ENCODE data around the gene CEP19. TPM values are rescaled to one million over a fixed set of nuclear protein-coding genes. Genes with fewer than 3 reads are reported as not detected.
"Not testable (repeated sequence)": the region's sequence is repeated elsewhere in the genome, so short reads cannot be mapped to it uniquely, and the experiment has no call there.

CEP19 gene
- total RNA-seq, 4 donors from 2014 or later, result 0.63 to 1.4 (median 1.1) TPM; not detected in 1

DNA sequence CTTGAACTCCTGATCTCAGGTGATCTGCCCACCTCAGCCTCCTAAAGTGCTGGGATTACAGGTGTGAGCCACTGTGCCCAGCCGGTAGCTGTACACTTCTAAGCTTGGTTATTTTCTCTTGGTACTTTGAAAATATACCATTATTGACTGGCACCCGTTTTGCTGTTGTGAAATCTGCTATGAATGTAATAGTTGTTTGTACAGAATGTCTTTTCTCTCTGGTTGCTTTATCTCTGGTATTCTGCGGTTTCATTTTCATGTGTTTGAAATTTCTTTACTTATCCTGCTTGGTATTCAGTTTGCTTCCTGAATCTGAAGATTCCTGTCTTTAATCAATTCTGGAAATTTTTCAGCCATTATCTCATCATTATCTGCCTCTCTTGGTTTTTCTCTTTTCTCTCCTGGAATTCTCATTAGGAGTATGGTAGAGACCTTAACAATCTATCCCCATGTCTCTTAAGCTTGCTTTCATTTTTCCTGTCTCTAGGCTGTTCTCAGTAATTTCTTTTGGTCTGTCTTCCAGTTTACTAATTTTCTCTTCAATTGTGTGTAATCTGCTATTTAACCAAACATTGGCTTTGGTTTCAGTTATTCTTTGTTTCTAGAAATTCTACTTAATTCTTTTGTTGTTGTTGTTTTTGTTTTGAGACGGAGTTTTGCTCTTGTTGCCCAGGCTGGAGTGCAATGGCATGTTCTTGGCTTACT, 24.8 kb upstream of the CEP19 start:
- TF ChIP-seq, protein P1, sequence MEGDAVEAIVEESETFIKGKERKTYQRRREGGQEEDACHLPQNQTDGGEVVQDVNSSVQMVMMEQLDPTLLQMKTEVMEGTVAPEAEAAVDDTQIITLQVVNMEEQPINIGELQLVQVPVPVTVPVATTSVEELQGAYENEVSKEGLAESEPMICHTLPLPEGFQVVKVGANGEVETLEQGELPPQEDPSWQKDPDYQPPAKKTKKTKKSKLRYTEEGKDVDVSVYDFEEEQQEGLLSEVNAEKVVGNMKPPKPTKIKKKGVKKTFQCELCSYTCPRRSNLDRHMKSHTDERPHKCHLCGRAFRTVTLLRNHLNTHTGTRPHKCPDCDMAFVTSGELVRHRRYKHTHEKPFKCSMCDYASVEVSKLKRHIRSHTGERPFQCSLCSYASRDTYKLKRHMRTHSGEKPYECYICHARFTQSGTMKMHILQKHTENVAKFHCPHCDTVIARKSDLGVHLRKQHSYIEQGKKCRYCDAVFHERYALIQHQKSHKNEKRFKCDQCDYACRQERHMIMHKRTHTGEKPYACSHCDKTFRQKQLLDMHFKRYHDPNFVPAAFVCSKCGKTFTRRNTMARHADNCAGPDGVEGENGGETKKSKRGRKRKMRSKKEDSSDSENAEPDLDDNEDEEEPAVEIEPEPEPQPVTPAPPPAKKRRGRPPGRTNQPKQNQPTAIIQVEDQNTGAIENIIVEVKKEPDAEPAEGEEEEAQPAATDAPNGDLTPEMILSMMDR (IDR thresholded peaks at IDR 0.05), result no peak
- TF ChIP-seq POLR2A (IDR thresholded peaks at IDR 0.05), result no peak
- no peak for DNase-seq (ENCODE audit: low spot score in 2 of 2)
- whole genome bisulfite sequencing, 2 donors, result 98 to 99% methylated on average over 4 of the region's 4 CpGs
- no peak overlapping the region for H3K4me3 ChIP-seq (ENCODE audit: low read depth, poor library complexity, severe bottlenecking)
- intact Hi-C loops (cut with DNase I; ENCODE audit: low total_unique reads), result no loop called here

DNA sequence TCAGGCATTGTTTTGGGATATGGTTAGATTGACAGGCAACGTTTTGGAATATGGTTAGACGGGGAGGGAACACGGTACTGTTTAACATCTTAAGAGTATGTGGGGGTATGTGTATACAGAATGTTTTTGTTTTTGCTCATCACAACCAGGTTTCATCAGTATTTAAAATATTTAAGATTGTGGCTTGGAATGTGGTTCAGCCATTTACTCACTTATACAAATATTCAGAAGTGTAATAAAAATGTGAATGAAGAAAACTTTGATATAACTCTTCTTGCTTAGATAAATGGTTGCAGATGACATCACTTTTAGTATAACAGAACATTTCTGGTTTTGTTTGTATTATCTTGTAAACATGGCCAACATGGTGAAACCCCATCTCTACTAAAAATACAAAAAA, 23.7 kb upstream of the CEP19 start:
- H3K4me3 ChIP-seq (ENCODE audit: low read depth, poor library complexity, severe bottlenecking), result no peak overlapping the region
- intact Hi-C loops (cut with DNase I; ENCODE audit: low total_unique reads), result no loop called here
- whole genome bisulfite sequencing, 2 donors, result 92 to 94% methylated on average over 3 of the region's 3 CpGs
- no peak for DNase-seq (ENCODE audit: low spot score in 2 of 2)
- no peak for TF ChIP-seq POLR2A (IDR thresholded peaks at IDR 0.05)
- TF ChIP-seq, protein P1 (IDR thresholded peaks at IDR 0.05), result no peak

DNA sequence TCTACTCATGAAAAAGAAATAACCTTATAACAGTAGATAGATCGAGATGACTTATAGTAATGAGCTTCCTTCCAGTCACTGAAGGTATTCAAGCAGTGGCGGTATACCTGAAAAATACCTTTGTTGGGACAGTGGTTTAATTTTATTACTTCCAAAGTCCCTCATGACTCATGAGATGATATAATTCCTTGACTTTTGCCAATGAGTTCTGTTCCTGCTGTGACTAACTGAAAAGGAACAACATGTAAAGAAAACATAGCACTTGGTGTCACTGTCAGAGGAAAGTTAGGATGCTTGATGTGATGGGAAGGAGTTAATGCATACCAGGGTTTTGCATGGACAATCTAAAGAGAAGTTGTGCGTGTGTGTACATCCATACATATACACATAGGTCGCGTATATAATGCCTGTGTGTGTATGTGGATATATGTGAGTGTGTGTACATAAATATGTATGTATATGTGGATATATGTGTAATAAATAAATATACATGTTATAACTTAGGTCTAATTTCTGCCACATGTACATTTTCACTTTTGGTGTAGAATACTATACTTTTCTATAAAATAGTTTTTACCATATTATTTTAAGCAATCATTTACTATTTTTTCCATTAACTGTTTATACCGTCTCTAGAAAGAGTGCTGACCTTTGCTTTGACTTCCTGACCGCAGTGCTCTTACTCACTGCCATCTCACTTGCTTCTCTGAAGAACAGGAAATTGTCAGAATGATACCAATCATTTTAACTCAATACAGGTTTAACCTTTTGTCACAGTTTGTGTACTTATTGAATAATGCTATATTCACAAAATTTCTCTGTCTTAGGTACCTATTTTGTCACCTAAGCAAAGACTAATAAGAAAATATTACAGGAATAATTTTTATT, 15.0 kb upstream of the CEP19 start:
- WGBS, 2 donors, result 75 to 82% methylated on average over 7 of the region's 7 CpGs
- DNase-seq (ENCODE audit: low spot score in 2 of 2), result no peak
- intact Hi-C loops (cut with DNase I; ENCODE audit: low total_unique reads), result no loop called here
- TF ChIP-seq POLR2A (IDR thresholded peaks at IDR 0.05), result no peak
- TF ChIP-seq, protein P1 (IDR thresholded peaks at IDR 0.05), result no peak
- H3K4me3 ChIP-seq (ENCODE audit: low read depth, poor library complexity, severe bottlenecking), result no peak overlapping the region

- WGBS, 2 donors, result 73 to 99% methylated on average over 2 of the region's 2 CpGs
- no peak overlapping the region for H3K4me3 ChIP-seq (ENCODE audit: low read depth, poor library complexity, severe bottlenecking)
- TF ChIP-seq POLR2A (IDR thresholded peaks at IDR 0.05), result no peak
- TF ChIP-seq, protein P1 (IDR thresholded peaks at IDR 0.05), result no peak
- DNase-seq (ENCODE audit: low spot score in 2 of 2), result no peak
- intact Hi-C loops (cut with DNase I; ENCODE audit: low total_unique reads), result no loop called here
Observed at GRCh38 chr3:196721097-196721496, 9.0 kb upstream of the CEP19 start.

- H3K4me3 ChIP-seq (ENCODE audit: low read depth, poor library complexity, severe bottlenecking); intact Hi-C loops (cut with DNase I; ENCODE audit: low total_unique reads); DNase-seq (ENCODE audit: low spot score in 2 of 2): not testable (repeated sequence)
- WGBS, 2 donors, result 93 to 95% methylated on average over 3 of the region's 3 CpGs
Observed at GRCh38 chr3:196717162-196717561, 5.1 kb upstream of the CEP19 start.
